Astrocyte (in vitro differentiated cells and primary cell): ENCODE results near the gene ADGRD1. TPM values are rescaled to one million over a fixed set of nuclear protein-coding genes. Genes with fewer than 3 reads are reported as not detected.

ENCODE experiments used
- DNase-seq: peaks from one replicate; pipeline ENCODE4 v3.0.0-alpha.2; 2010; ENCODE audit warnings: low read depth
- FAIRE-seq: peaks from 2 replicates; lab custom pipeline; 2011; peaks lifted over from hg19 to GRCh38; lab: Jason Lieb, UNC
- H2AFZ ChIP-seq: 2 replicates; pipeline ENCODE4 v1.6.0; 2012; ENCODE audit warnings: low read depth, low read length, inconsistent platforms
- H3K27ac ChIP-seq: 2 replicates; pipeline ENCODE4 v1.5.1; 2011; ENCODE audit warnings: low read depth, low read length, inconsistent platforms
- H3K27me3 ChIP-seq: 2 replicates; pipeline ENCODE4 v1.6.0; 2011; ENCODE audit warnings: low read length, inconsistent platforms; ENCODE audit not compliant: insufficient read depth
- H3K36me3 ChIP-seq: 2 replicates; pipeline ENCODE4 v1.5.1; 2011; ENCODE audit warnings: low read length, inconsistent platforms; ENCODE audit not compliant: insufficient read depth
- H3K4me1 ChIP-seq: 2 replicates; pipeline ENCODE4 v1.5.1; 2011; ENCODE audit warnings: low read length, inconsistent platforms; ENCODE audit not compliant: insufficient read depth
- H3K4me2 ChIP-seq: 2 replicates; pipeline ENCODE4 v1.6.0; 2012; ENCODE audit warnings: low read length, inconsistent platforms
- H3K4me3 ChIP-seq: 2 replicates; pipeline ENCODE4 v1.5.1; 2011; ENCODE audit warnings: low read depth, mild to moderate bottlenecking, low read length, inconsistent platforms; ENCODE audit not compliant: insufficient read depth
- H3K79me2 ChIP-seq: 2 replicates; pipeline ENCODE4 v1.6.0; 2012; ENCODE audit warnings: mild to moderate bottlenecking, low read length, inconsistent platforms; ENCODE audit not compliant: insufficient read depth
- H3K9ac ChIP-seq: 2 replicates; pipeline ENCODE4 v1.6.0; 2012; ENCODE audit warnings: mild to moderate bottlenecking, low read length, inconsistent platforms
- H3K9me3 ChIP-seq: 2 replicates; pipeline ENCODE4 v1.5.1; 2012; ENCODE audit warnings: low read depth, mild to moderate bottlenecking, low read length, inconsistent platforms; ENCODE audit not compliant: insufficient read depth
- H4K20me1 ChIP-seq: 2 replicates; pipeline ENCODE4 v1.6.0; 2012; ENCODE audit warnings: low read length, inconsistent platforms; ENCODE audit not compliant: insufficient read depth
- H3K27ac Mint-ChIP-seq: one replicate; pipeline ENCODE4 v1.8.0; 2021; ENCODE audit warnings: mild to moderate bottlenecking, mixed read lengths; ENCODE audit not compliant: unreplicated experiment
- H3K27me3 Mint-ChIP-seq: one replicate; pipeline ENCODE4 v1.8.0; 2021; ENCODE audit warnings: low read depth, mixed read lengths; ENCODE audit not compliant: unreplicated experiment
- H3K36me3 Mint-ChIP-seq: one replicate; pipeline ENCODE4 v1.8.0; 2021; ENCODE audit warnings: low read depth, mixed read lengths; ENCODE audit not compliant: unreplicated experiment
- H3K4me1 Mint-ChIP-seq: one replicate; pipeline ENCODE4 v1.8.0; 2021; ENCODE audit warnings: low read depth, mixed read lengths; ENCODE audit not compliant: unreplicated experiment
- H3K4me3 Mint-ChIP-seq: one replicate; pipeline ENCODE4 v1.8.0; 2021; ENCODE audit warnings: mild to moderate bottlenecking, moderate library complexity, mixed read lengths; ENCODE audit not compliant: unreplicated experiment
- H3K9me3 Mint-ChIP-seq: one replicate; pipeline ENCODE4 v1.8.0; 2021; ENCODE audit warnings: mild to moderate bottlenecking, mixed read lengths; ENCODE audit not compliant: unreplicated experiment
- CTCF ChIP-seq: IDR thresholded peaks from 2 replicates; pipeline ENCODE4 v1.5.1; 2011; ENCODE audit warnings: low read depth, mild to moderate bottlenecking, inconsistent platforms, low read length, moderate library complexity; ENCODE audit not compliant: insufficient read depth
- EZH2 ChIP-seq: IDR thresholded peaks from 2 replicates; pipeline ENCODE4 v1.6.1; 2012; ENCODE audit warnings: mild to moderate bottlenecking, low read length, inconsistent platforms; ENCODE audit not compliant: insufficient read depth
- total RNA-seq: library from RNA; stranded (reverse); gene quantifications from 2 replicates; pipeline ENCODE4 v1.2.1, GENCODE V29; 2021

The ADGRD1 gene
- total RNA-seq, 1 donor from 2014 or later: 3.0 TPM

- Histone ChIP-seq H2AFZ (no peak overlapping the region), H4K20me1 (no peaks in the 10 kb centered on the region), H3K4me3 (no peak overlapping the region), H3K27me3 (no peaks in the 10 kb centered on the region), H3K9me3 (peaks cover 7% of the 10 kb centered on the region), H3K4me1 (no peaks in the 10 kb centered on the region), H3K9ac (no peak overlapping the region), H3K27ac (no peak overlapping the region), H3K79me2 (no peaks in the 10 kb centered on the region), H3K4me2 (no peak overlapping the region), H3K36me3 (no peaks in the 10 kb centered on the region)
- Mint-ChIP-seq H3K27me3 (peaks cover 7% of the 10 kb centered on the region), H3K4me1 (no peaks in the 10 kb centered on the region), H3K36me3 (no peaks in the 10 kb centered on the region), H3K9me3 (no peaks in the 10 kb centered on the region), H3K4me3 (no peak overlapping the region), H3K27ac (no peak overlapping the region)
- no peak for TF ChIP-seq EZH2
- TF ChIP-seq CTCF: no peak
- DNase-seq (no peak), FAIRE-seq (no peak)
These were observed 6.4 kb downstream of the ADGRD1 start for GRCh38 chr12:130960058-130960457.

- Mint-ChIP-seq H3K27me3 (peaks cover 7% of the 10 kb centered on the region), H3K27ac (no peak overlapping the region), H3K4me1 (no peaks in the 10 kb centered on the region), H3K4me3 (no peak overlapping the region), H3K36me3 (no peaks in the 10 kb centered on the region), H3K9me3 (no peaks in the 10 kb centered on the region)
- Histone ChIP-seq H3K4me2 (no peak overlapping the region), H3K9me3 (peaks cover 7% of the 10 kb centered on the region), H4K20me1 (no peaks in the 10 kb centered on the region), H3K79me2 (no peaks in the 10 kb centered on the region), H3K27me3 (no peaks in the 10 kb centered on the region), H2AFZ (no peak overlapping the region), H3K9ac (no peak overlapping the region), H3K4me3 (no peak overlapping the region), H3K27ac (no peak overlapping the region), H3K4me1 (no peaks in the 10 kb centered on the region), H3K36me3 (no peaks in the 10 kb centered on the region)
- DNase-seq: no peak
- FAIRE-seq: no peak
- no peak for TF ChIP-seq CTCF
- no peak for TF ChIP-seq EZH2
These were observed 7.1 kb downstream of the ADGRD1 start for GRCh38 chr12:130960787-130961186.

GRCh38 chr12:130961921-130962451 is 8.3 kb downstream of the ADGRD1 start:
- TF ChIP-seq CTCF (no peak), EZH2 (no peak)
- H4K20me1 ChIP-seq: no peaks in the 10 kb centered on the region
- peaks cover under 1% of the 10 kb centered on the region for H3K9me3 ChIP-seq
- H3K4me3 ChIP-seq: no peak overlapping the region
- H3K4me1 Mint-ChIP-seq: no peaks in the 10 kb centered on the region
- no peak overlapping the region for H3K4me2 ChIP-seq
- no peaks in the 10 kb centered on the region for H3K36me3 ChIP-seq
- H3K9ac ChIP-seq: no peak overlapping the region
- H3K9me3 Mint-ChIP-seq: no peaks in the 10 kb centered on the region
- H3K27ac Mint-ChIP-seq: no peak overlapping the region
- no peak overlapping the region for H3K27ac ChIP-seq
- H3K4me1 ChIP-seq: no peaks in the 10 kb centered on the region
- no peaks in the 10 kb centered on the region for H3K36me3 Mint-ChIP-seq
- no peaks in the 10 kb centered on the region for H3K79me2 ChIP-seq
- FAIRE-seq: no peak
- H3K27me3 Mint-ChIP-seq: peaks cover 7% of the 10 kb centered on the region
- H2AFZ ChIP-seq: no peak overlapping the region
- no peaks in the 10 kb centered on the region for H3K27me3 ChIP-seq
- DNase-seq: no peak
- H3K4me3 Mint-ChIP-seq: no peak overlapping the region
